Retinal pigment epithelial cell (primary cell): ENCODE measurements around the gene TBXAS1.

ENCODE experiments used
- DNase-seq: peaks from one replicate; pipeline ENCODE4 v3.0.0-alpha.2; 2010; ENCODE audit warnings: low read depth
- H3K4me3 ChIP-seq: 2 replicates; pipeline ENCODE4 v1.5.1; 2011; ENCODE audit warnings: mild to moderate bottlenecking, low read length, control low read depth, moderate library complexity
- CTCF ChIP-seq: conservative IDR thresholded peaks from 2 replicates; pipeline ENCODE4 v1.5.1; 2011; ENCODE audit warnings: low read depth, low read length, control low read depth, inconsistent platforms

The TBXAS1 gene

DNA sequence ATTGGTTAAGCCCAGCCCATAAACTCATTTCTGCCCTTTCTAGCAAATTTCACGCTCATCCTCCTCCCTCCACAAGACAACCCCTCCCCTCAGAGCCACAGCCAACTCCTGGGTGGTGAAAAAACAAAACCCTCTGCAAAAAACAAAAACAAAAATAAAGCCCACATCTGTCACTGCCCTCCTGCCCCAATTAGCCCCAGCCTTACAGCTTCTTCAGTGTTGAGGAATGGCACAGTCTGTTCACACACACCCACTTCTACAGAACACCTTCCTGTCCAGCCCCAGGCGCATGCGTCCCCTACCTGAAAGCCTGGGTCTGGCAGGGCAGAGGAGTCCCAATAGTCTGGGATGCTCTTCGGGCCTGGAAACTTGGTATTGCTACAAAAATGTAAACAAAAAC is 199.2 kb downstream of the TBXAS1 start:
- DNase-seq: no peak
- H3K4me3 ChIP-seq: no peak overlapping the region
- no peak for TF ChIP-seq CTCF

DNA sequence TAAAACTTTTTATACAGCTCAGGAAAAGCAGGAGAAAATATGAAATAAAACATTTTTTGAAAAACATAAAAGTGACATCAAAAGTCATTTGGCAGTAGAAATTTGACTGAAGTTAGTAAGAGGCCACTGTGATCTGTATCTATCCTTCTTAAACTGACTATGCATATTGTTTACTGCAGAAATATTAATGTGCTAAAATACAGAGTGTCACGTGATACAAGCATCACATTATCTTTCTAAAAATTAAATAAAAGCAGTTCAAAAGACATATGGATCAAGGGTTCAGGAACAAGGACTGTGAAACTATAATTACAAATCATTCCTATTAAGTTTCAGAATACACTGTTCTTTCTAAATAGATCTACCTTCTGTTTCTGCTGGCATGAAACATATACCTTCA is 200.0 kb downstream of the TBXAS1 start:
- DNase-seq: no peak
- no peak for TF ChIP-seq CTCF
- no peak overlapping the region for H3K4me3 ChIP-seq

DNA sequence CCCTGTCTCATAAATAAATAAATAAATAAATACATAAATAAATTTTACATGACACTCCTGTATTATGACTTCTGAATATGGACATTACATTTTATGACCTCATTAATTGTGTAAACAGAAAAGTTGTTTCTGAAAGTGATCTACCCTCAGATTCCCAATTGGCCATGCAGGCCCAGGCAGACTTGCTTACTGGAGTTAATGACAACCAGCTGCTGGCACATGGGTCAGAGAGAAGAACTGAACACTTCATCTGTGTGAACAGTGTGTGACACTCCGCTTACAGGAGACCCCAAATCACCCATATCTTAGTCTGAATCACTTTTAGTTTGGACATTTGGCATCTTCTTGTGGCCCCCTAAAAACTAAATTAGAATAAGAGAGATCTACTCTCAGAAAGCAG is 202.3 kb downstream of the TBXAS1 start:
- DNase-seq: no peak
- H3K4me3 ChIP-seq: no peak overlapping the region
- TF ChIP-seq CTCF: no peak

- TF ChIP-seq CTCF: no peak
- peak; percentile 9 for DNase-seq
- H3K4me3 ChIP-seq: no peak overlapping the region
Observed at GRCh38 chr7:140033036-140033435, 204.0 kb downstream of the TBXAS1 start.

DNA sequence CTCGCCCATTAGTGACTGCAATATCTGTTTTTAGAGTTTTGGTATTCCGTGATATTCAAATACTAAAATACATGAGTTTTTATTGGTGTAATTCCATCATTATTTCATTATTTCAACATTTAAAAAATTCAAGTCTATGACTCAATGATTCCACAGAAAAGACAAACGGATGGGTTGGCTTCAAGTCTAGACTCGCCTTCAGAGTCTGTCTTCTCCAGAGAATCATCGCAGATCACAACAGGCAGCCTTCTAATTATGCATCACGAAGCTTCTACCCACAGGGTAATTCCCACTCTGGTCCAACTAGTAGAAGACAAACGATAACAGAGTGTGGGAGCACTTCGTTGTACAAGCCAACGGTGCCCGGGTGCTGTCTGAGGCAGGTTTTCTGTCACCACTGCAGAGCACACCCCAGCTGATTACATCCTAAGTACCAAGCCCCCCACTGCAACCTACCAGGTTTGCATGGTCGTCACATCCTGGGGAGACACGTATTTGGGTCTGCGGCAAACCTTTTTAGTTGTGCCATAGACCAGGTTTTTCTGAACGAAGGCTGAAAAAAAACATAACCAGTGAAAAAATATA is 204.8 kb downstream of the TBXAS1 start:
- no peak overlapping the region for H3K4me3 ChIP-seq
- no peak for DNase-seq
- no peak for TF ChIP-seq CTCF

DNA sequence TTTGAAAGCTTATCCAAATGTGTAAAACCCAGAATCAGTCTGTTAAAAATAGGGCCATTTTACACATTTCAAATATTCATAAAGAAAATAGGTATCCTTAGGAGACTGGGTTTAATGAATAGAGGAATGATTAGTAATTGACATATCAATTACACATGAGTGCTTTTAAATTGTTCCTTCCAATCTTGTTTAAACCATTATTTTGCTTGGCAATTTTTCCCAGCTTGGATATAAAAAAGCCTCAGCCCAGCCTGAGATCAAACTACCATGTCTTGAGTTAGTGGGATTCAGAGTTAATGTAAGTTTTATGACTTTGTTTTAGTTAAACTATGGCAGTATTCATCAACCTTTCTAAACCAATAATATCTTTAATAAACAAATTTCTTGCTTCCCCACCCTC is 205.4 kb downstream of the TBXAS1 start:
- no peak overlapping the region for H3K4me3 ChIP-seq
- TF ChIP-seq CTCF: no peak
- no peak for DNase-seq

DNA sequence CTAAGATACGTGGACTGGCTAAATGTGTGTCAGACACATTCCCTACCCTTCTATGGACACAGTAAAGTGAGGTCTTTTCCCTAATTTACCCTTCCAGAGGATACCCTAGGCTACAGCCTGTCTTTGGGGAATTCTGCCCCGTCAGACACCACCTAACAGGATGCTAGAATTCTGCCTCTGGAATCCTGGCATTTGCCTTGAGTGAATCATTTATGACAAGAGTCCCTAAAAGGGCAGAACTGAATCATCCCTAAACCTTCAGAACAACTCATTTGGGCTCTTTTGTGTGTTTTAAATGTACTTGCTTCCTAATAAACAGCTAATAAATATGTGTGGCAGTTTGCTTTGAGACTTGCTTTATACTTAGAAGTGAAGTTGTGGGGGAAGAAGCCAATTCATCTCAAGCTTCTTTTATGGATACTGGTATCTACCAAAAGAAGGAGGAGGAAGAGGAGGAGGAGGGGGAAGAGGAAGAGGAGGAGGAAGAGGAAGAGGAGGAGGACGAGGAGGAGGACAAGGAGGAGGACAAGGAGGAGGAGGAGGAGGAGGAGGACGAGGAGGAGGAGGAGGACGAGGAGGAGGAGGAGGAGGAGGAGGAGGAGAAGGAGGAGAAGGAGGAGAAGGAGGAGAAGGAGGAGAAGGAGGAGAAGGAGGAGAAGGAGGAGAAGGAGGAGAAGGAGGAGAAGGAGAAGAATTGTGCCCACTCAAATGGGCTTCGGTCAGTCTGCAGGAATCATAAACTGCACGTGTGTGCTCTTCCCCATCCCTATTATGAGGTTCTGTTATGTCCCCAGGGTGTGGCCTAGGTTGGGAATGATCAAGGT is 206.5 kb downstream of the TBXAS1 start:
- no peak for DNase-seq
- TF ChIP-seq CTCF: no peak

More for the DNA sequence above, 206.5 kb downstream of the TBXAS1 start:
- no peak overlapping the region for H3K4me3 ChIP-seq
